Head of caudate nucleus (tissue), 42 donors: ENCODE data around the gene CHD9.
A peak's percentile ranks its signal among the peaks of the same experiment; 100 is the strongest.

Experiments used
- DNase-seq, 42 donors: peaks; one replicate each; pipeline versions ENCODE4 v3.0.0 to v3.0.0-alpha.2; 2020 to 2021; ENCODE audit warnings: mixed read lengths in 7 of 42
- intact Hi-C: fragments of 100-400 bp; cut with DNase I; formaldehyde crosslinking; loops from one replicate; pipeline ENCODE4 v1.15.0; 2022

The CHD9 gene

GRCh38 chr16:53085931-53086421, 31.2 kb downstream of the CHD9 start:
- intact Hi-C loops = no loop called here
- DNase-seq = no peak

GRCh38 chr16:53087101-53087500, 32.3 kb downstream of the CHD9 start:
- DNase-seq = no peak
- intact Hi-C loops = no loop called here

DNA sequence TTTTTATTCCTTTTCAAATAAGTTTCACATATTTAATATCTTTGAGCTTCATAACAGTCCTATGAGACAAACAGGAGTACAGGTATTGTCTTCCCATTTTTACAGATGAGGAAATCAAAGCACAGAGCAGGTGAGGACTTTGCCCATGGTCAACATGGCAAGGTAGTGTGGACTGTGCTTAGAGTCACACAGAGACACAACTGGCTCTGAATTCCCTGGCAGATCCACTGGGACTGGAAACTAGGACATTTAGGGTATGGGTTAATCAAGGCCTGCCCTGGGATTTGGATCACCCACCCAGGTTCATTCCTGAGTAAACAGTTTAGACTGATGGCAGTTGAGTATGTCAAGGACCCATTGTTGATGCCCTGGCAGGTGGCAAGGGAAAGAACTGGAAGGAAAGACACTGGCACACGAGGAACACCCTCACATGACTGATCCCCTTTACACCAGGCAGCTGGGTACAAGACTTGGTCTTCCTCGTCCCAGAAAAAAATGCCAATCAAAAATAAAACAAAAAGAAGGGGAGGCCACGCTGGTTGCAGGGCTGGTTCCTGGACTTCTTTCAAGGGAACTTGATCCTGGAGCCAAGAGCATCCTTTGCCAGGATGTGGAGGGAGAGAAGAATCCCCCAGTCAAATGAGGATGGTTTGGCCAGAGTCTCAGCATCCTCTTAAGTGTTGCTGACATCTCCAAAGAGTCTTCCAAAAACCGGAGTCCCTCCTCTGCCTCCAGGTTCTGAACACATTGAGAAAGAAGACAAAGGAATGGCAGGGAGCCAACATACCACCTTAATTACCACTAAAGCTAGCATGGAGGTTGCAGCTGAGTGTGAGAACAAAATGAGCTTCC, 34.9 kb downstream of the CHD9 start:
- peak in 18 of 42 donors; percentile 19 to 60 (median 33) for DNase-seq

GRCh38 chr16:53090286-53090590, 35.4 kb downstream of the CHD9 start:
- intact Hi-C loops = loop anchor here (5.0 kb wide), 1 partner anchor 42 kb away; no protein-coding TSS in a partner anchor
- DNase-seq = no peak

More for the DNA sequence above, 34.9 kb downstream of the CHD9 start:
- intact Hi-C loops = loop anchor here (5.0 kb wide), 1 partner anchor 43 kb away; no protein-coding TSS in a partner anchor

DNA sequence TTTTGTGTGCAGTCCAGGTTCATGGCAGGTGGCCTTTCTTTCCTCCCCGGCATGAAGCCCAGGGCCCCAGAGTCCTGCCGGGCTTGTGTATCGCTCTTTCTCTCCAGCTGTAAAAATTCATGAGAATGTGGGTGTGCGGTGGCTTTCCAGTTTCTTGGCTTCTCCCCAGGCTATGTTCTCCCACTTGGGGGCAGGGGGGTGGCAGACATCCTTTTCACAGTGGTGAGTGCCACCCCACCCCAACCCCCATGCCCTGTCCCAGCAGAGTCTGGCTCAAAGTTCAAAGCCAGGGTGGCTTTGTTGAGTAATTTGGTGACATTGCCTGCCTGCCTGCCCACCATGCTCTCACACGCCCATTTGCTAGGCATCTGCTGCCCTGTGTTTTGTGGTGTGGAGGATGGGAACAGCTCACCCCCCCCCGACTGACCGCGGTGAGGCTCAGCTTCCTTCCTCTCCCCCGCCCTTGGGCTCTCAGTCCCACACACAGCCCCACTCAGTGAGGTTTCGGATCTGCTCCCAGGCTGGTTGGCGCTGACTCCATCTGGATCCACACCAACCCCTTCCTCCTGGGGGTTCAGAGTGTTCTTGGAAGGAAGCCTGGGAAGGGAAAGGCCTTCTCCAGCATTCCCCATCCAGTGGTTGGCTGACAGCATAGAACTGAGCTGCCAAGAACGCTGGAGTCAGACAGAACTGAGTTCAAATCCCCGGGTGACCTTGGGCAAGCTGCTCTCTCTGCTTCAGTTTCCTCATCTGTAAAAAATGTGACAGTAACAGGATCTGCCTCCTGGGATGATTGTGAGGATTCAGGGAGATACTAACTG, 36.0 kb downstream of the CHD9 start:
- intact Hi-C loops = loop anchor here (5.0 kb wide), 1 partner anchor 42 kb away; no protein-coding TSS in a partner anchor
- peak; percentile 63 to 94 (median 84) for DNase-seq

GRCh38 chr16:53091466-53092211, 36.8 kb downstream of the CHD9 start:
- intact Hi-C loops = loop anchor here (5.0 kb wide), 1 partner anchor 41 kb away; no protein-coding TSS in a partner anchor

GRCh38 chr16:53092284-53092683, 37.5 kb downstream of the CHD9 start:
- no peak for DNase-seq
- intact Hi-C loops = loop anchor here (5.0 kb wide), 1 partner anchor 40 kb away; no protein-coding TSS in a partner anchor

More at GRCh38 chr16:53091466-53092211, 36.8 kb downstream of the CHD9 start:
- DNase-seq = peak; percentile 60 to 98 (median 88)

DNA sequence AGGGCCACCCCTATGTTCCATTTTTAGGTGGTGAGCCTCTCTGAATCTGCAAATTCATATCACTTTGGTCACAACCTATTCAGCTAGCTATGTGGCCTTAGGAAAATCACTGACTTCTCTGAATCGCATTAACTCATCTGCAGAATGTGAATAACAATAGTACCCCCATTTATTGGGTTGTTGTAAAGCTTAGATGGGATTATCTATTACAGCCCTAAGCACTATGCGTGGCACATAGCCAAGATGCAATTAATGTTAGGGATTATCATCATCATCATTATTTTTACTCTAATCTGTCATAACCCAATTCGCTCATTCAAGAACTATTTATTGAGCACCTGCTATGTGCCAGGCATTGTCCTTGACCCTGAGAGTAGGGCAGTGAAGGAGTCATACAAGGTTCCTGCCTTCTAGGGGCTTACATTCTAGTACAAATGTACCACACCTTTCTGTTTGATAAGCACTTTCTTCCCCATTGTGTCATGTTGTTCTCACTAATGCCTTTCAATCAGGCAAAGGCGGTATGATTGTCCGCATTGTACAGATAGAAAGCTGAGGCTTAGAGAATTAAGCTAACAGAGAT, 38.5 kb downstream of the CHD9 start:
- intact Hi-C loops = loop anchor here (5.0 kb wide), 1 partner anchor 39 kb away; no protein-coding TSS in a partner anchor
- DNase-seq = no peak

- DNase-seq = peak in 30 of 42 donors; percentile 13 to 67 (median 40)
- intact Hi-C loops = loop anchor here (5.0 kb wide), 1 partner anchor 38 kb away; no protein-coding TSS in a partner anchor
Measured at GRCh38 chr16:53094013-53094630, 39.3 kb downstream of the CHD9 start.

DNA sequence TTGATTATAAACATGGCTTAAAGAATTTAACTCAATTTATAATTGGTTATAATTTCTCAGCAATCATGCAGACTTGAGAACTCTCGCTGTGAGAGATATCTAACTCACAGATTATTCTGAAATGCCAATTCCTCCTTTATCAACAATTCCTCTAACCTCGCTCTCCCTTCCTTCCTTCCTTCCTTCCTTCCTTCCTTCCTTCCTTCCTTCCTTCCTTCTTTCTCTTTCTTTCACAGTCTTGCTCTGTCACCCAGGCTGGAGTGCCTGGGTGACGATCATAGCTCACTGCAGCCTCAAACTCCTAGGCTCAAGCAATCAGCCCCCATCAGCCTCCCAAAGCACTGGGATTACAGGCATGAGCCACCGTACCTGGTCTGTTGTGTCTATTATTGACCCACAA, 42.4 kb downstream of the CHD9 start:
- intact Hi-C loops = no loop called here
- no peak for DNase-seq

GRCh38 chr16:53098526-53099317, 43.9 kb downstream of the CHD9 start:
- intact Hi-C loops = no loop called here
- peak; percentile 56 to 94 (median 76) for DNase-seq

GRCh38 chr16:53099318-53100130, 44.7 kb downstream of the CHD9 start:
- DNase-seq = peak; percentile 74 to 97 (median 91)
- intact Hi-C loops = no loop called here

DNA sequence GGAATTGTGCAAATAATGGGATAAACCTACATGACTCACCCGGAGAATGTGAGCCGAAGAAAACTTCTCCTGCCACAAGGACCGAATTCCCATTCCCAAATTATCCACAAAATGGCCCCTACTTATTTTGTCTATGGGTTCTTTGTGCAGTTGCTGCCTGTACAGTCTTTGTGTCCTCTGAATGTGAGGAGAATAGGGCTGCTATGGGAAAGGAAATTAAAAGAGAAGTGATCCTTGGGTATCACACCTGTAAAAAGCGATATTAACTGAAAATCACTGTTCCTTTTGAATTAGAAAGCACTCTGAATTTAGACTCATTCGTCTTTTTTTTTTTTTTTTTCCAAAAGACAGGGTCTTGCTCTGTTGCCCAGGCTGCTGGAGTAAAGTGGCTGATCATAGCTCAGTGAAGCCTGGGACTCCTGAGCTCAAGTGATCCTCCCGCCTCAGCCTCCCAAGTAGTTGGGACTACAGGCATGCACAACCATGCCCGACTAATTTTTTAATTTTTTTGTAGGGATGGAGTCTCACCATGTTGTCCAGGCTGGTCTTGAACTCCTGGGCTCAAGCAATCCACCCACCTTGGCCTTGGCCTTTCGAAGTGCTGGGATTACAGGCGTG, 45.4 kb downstream of the CHD9 start:
- intact Hi-C loops = no loop called here
- DNase-seq = peak in 1 of 42 donors; percentile 35

- intact Hi-C loops = no loop called here
- DNase-seq = no peak
Measured at GRCh38 chr16:53100889-53101288, 46.1 kb downstream of the CHD9 start.

DNA sequence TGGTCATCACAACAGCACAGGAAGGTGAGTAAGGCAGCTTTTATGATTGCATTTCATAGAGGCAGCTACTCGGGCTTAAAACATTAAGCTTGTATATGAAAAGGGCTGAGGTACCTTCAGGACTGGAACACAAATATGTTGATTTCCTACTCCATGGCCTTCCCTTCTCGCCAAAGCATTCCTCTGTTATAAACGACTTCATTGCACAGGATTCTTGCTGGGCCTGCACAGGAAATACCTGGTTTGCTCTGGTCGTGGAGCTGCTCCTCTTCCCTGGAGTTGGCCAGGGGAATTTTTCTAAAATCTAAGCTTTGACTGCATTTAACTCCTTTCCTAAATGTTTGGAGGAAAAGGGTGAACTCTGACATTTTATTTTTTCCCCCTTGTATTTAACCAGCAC, 49.0 kb downstream of the CHD9 start:
- intact Hi-C loops = no loop called here
- no peak for DNase-seq

DNA sequence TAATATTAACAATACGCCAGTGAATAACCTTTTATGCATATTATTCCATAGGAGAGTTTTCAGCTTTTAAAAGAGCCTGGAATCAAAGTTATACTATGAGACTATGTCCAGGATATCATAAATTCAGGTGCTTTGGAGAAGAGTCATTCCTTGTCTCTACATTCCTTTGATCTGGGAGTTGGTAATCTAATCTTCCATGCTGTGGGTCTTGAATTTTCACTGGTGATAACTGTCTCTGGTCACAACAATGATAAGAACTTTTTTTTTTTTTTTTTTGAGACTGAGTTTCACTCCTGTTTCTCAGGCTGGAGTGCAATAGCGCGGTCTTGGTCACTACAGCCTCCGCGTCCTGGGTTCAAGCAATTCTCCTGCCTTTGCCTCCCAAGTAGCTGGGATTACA, 50.8 kb downstream of the CHD9 start:
- intact Hi-C loops = no loop called here
- no peak for DNase-seq
